HepG2 (cell line): ENCODE data around the gene FKBP5. TPM values are rescaled to one million over a fixed set of nuclear protein-coding genes. Genes with fewer than 3 reads are reported as not detected.

Source experiments
- POGZ ChIP-seq: sonication (generic); formaldehyde crosslinking; IDR thresholded peaks from 2 replicates; pipeline ENCODE4 v1.4.0; 2020; ENCODE audit warnings: mild to moderate bottlenecking, missing genetic modification reagents
- ZMYM3 ChIP-seq: sonication (generic); formaldehyde crosslinking; IDR thresholded peaks from 2 replicates; pipeline ENCODE4 v1.5.1; 2020; ENCODE audit warnings: mild to moderate bottlenecking, missing genetic modification reagents
- ZNF460 ChIP-seq: sonication (generic); formaldehyde crosslinking; IDR thresholded peaks from 2 replicates; pipeline ENCODE4 v1.5.1; 2020; ENCODE audit warnings: missing genetic modification reagents, mild to moderate bottlenecking, borderline replicate concordance
- ZNF501 ChIP-seq: sonication (generic); formaldehyde crosslinking; IDR thresholded peaks from 2 replicates; pipeline ENCODE4 v1.5.1; 2020; ENCODE audit warnings: mild to moderate bottlenecking, moderate library complexity, missing genetic modification reagents
- polyA plus RNA-seq, 8 experiments: library from polyadenylated mRNA; depleted of rRNA in 3 of 8; stranded (reverse) in 7 of 8; unstranded in 1 of 8; fragments of >200 nt; fragmentation: Illumina TruSeq in 4 of 8; extraction: Trizol in 4 of 8; gene quantifications; 2 replicates each; pipeline versions ENCODE4 v1.2.1 to v1.2.3, GENCODE V29; 2011 to 2016; ENCODE audit warnings: low read depth in 4 of 8, missing spikeins in 1 of 8, mixed read lengths in 1 of 8; ENCODE audit not compliant: insufficient read depth in 1 of 8
- total RNA-seq, 5 experiments: library from RNA; depleted of rRNA; stranded (reverse); fragments of >200 nt; fragmentation: Illumina TruSeq; extraction: Trizol; gene quantifications; 2 replicates each; pipeline ENCODE4 v1.2.3, GENCODE V29; 2016; ENCODE audit warnings: low read depth in 1 of 5
- TF ChIP-seq, protein P1 (sequence below): sonication (generic); formaldehyde crosslinking; IDR thresholded peaks from 2 replicates; pipeline ENCODE4 v1.5.0; 2020; ENCODE audit warnings: mild to moderate bottlenecking, missing genetic modification reagents
- TF ChIP-seq, protein P2 (sequence below): sonication (generic); formaldehyde crosslinking; IDR thresholded peaks from 2 replicates; pipeline ENCODE4 v1.4.0; 2020; ENCODE audit warnings: mild to moderate bottlenecking, missing genetic modification reagents
- TF ChIP-seq, protein P3 (sequence below): sonication (generic); formaldehyde crosslinking; IDR thresholded peaks from 2 replicates; pipeline ENCODE4 v1.4.0; 2020; ENCODE audit warnings: mild to moderate bottlenecking, missing genetic modification reagents

The FKBP5 gene
- total and polyA plus RNA-seq, 2 of the 13 experiments (the other 11 are each of a cell fraction or from before 2014, with no cell fraction given): 8.0 to 17.4 TPM

DNA sequence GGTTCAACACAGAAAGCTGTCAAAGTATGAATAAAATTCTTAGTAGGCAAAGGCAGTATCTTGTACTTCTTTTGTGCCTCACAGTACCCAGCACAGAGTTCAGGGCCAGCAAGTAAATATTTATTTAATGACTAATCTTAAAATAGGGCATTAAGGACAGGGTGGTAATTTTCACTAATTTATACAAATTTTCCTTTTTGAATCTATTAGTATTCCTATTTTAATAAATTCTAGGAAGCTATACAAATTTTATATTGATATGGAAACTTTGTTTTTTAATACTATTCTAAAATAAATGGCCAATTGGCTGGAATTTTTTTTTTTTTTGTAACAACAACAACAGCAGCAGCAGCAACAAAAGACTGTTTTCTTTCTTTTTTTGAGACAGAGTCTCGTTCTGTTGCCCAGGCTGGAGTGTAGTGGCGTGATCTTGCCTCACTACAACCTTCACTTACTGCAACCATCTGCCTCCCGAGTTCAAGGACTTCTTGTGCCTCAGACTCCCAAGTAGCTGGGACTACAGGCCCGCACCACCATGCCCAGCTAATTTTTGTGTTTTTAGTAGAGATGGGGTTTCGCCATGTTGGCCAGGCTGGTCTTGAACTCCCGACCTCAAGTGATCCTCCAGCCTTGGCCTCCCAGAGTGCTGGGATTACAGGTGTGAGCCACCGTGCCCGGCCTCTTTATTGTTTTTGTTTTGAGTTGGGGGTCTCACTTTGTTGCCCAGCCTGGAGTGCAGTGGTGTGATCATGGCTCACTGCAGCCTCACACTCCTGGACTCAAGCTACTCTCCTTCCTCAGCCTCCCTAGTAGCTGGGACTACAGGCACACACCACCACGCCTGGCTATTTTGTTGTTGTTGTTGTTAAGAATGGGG, 85.2 kb downstream of the FKBP5 start (continued):
- TF ChIP-seq, protein P1, sequence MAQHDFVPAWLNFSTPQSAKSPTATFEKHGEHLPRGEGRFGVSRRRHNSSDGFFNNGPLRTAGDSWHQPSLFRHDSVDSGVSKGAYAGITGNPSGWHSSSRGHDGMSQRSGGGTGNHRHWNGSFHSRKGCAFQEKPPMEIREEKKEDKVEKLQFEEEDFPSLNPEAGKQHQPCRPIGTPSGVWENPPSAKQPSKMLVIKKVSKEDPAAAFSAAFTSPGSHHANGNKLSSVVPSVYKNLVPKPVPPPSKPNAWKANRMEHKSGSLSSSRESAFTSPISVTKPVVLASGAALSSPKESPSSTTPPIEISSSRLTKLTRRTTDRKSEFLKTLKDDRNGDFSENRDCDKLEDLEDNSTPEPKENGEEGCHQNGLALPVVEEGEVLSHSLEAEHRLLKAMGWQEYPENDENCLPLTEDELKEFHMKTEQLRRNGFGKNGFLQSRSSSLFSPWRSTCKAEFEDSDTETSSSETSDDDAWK (CRISPR knock-in tag): no peak
- TF ChIP-seq ZNF460 (peak; percentile 97), ZNF501 (peak; percentile 82), POGZ (CRISPR knock-in tag) (peak; percentile 62), ZMYM3 (peak; percentile 98)
- TF ChIP-seq, protein P2, sequence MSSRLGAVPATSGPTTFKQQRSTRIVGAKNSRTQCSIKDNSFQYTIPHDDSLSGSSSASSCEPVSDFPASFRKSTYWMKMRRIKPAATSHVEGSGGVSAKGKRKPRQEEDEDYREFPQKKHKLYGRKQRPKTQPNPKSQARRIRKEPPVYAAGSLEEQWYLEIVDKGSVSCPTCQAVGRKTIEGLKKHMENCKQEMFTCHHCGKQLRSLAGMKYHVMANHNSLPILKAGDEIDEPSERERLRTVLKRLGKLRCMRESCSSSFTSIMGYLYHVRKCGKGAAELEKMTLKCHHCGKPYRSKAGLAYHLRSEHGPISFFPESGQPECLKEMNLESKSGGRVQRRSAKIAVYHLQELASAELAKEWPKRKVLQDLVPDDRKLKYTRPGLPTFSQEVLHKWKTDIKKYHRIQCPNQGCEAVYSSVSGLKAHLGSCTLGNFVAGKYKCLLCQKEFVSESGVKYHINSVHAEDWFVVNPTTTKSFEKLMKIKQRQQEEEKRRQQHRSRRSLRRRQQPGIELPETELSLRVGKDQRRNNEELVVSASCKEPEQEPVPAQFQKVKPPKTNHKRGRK: peak; percentile 25; the same call in 1 of the 2 replicates
- TF ChIP-seq, protein P3, sequence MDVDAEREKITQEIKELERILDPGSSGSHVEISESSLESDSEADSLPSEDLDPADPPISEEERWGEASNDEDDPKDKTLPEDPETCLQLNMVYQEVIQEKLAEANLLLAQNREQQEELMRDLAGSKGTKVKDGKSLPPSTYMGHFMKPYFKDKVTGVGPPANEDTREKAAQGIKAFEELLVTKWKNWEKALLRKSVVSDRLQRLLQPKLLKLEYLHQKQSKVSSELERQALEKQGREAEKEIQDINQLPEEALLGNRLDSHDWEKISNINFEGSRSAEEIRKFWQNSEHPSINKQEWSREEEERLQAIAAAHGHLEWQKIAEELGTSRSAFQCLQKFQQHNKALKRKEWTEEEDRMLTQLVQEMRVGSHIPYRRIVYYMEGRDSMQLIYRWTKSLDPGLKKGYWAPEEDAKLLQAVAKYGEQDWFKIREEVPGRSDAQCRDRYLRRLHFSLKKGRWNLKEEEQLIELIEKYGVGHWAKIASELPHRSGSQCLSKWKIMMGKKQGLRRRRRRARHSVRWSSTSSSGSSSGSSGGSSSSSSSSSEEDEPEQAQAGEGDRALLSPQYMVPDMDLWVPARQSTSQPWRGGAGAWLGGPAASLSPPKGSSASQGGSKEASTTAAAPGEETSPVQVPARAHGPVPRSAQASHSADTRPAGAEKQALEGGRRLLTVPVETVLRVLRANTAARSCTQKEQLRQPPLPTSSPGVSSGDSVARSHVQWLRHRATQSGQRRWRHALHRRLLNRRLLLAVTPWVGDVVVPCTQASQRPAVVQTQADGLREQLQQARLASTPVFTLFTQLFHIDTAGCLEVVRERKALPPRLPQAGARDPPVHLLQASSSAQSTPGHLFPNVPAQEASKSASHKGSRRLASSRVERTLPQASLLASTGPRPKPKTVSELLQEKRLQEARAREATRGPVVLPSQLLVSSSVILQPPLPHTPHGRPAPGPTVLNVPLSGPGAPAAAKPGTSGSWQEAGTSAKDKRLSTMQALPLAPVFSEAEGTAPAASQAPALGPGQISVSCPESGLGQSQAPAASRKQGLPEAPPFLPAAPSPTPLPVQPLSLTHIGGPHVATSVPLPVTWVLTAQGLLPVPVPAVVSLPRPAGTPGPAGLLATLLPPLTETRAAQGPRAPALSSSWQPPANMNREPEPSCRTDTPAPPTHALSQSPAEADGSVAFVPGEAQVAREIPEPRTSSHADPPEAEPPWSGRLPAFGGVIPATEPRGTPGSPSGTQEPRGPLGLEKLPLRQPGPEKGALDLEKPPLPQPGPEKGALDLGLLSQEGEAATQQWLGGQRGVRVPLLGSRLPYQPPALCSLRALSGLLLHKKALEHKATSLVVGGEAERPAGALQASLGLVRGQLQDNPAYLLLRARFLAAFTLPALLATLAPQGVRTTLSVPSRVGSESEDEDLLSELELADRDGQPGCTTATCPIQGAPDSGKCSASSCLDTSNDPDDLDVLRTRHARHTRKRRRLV (CRISPR knock-in tag): no peak
